Measurements from ENCODE around the gene ZNF600. TPM values are rescaled to one million over a fixed set of nuclear protein-coding genes. Genes with fewer than 3 reads are reported as not detected.

Gene ZNF600
- 2.1 and 4.0 TPM in 2 replicates for total RNA-seq

GRCh38 chr19:52786464-52787354 is at the start of gene ZNF600:
ZNF600 (minus strand) TSS chr19:52786791; CDS start chr19:52778888, 7,903 bp downstream.

GRCh38 chr19:52821204-52821960 is 34.8 kb upstream of the ZNF600 start, which contains the start of gene ZNF28:
ZNF28 (minus strand) TSS chr19:52821633; CDS start chr19:52817958, 3,675 bp downstream.

GRCh38 chr19:52734893-52735661 is 51.5 kb downstream of the ZNF600 start, which contains the start of gene ZNF611:
ZNF611 (minus strand) TSS chr19:52735044; CDS start chr19:52715894, 19,150 bp downstream.

Other genes with a start within 250 kb of the ZNF600 start
- gene ZNF701, start 216.5 kb downstream of the ZNF600 start, total RNA-seq, result 12.0 and 16.2 TPM in 2 replicates
- gene ZNF83, start 148.4 kb downstream of the ZNF600 start, total RNA-seq, result 27.1 and 36.1 TPM in 2 replicates
- 5.4 and 8.4 TPM in 2 replicates for gene ZNF611, start 51.7 kb downstream of the ZNF600 start, total RNA-seq
- gene ZNF28, start 34.8 kb upstream of the ZNF600 start, total RNA-seq, result 17.1 and 18.0 TPM in 2 replicates
- gene ZNF468, start 70.8 kb upstream of the ZNF600 start, total RNA-seq, result 16.1 and 24.7 TPM in 2 replicates
- gene ZNF320, start 110.8 kb upstream of the ZNF600 start, total RNA-seq, result 4.8 and 9.5 TPM in 2 replicates
- gene ZNF888, start 136.6 kb upstream of the ZNF600 start, total RNA-seq, result 4.4 and 5.7 TPM in 2 replicates
- gene ZNF816, start 176.1 kb upstream of the ZNF600 start, total RNA-seq, result 5.0 and 8.9 TPM in 2 replicates
- gene ERVV-1, start 227.1 kb upstream of the ZNF600 start, total RNA-seq, result not detected in 2 replicates